NCI-H460 (cell line): ENCODE measurements around the gene ZNF184. TPM values are rescaled to one million over a fixed set of nuclear protein-coding genes. Genes with fewer than 3 reads are reported as not detected.

Source experiments
- DNase-seq: peaks from one replicate; pipeline ENCODE4 v3.0.0-alpha.2; 2016; ENCODE audit warnings: low read depth; ENCODE audit errors: extremely low read depth
- polyA plus RNA-seq: library from polyadenylated mRNA; depleted of rRNA; stranded (reverse); fragments of >200 nt; gene quantifications from 2 replicates; pipeline ENCODE4 v1.2.3, GENCODE V29; 2014; cell fraction: nucleus; rRNA removed
- total RNA-seq: library from RNA; depleted of rRNA; stranded (reverse); fragments of >200 nt; shearing (Covaris generic); gene quantifications from 2 replicates; pipeline ENCODE4 v1.2.3, GENCODE V29; 2014; rRNA removed

ZNF184 gene
- total RNA-seq: 10.9 and 15.3 TPM in 2 replicates
- polyA plus RNA-seq: 3.7 and 4.7 TPM in 2 replicates

DNA sequence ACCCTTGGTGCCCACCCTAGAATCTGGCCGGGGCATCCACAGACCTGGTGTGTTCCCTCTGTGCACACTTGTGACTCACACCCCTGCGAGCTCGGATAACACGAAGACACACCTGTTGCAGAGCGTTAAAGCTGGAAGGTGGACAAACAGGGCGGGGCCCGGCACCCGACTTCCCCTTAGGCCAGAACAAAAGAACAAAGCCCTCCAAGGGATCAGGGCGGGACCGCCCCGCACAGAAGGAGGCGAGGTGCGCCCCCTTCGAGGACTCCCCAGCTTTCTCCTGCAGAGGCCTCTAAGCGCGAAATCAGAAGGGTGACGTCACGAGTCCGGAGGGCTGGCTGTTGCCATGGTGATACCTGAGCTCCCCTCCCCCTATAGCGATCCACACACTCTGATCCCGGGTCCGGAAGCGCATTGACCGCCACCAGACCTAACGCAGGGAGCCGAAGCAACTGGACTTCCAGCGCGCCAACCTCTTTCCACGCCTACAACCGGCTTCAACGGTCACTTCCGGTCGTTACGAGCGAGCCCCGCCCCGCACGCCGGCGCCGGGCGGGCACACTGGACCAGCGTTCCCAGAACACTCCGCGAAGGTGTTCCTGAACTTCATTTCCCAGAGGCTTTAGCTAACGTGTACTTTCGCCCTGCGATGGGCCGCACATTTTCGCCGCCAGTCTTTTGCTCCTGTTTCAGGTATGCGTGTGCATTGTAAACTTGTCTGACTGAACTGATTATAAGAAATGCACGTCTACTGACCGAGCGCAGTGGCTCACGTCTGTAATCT is at the start of gene ZNF184:
TSS of gene ZNF184 (minus strand) at position 489 of the 784 bp plus-strand sequence. CDS start 811 bp downstream, outside the sequence.
- peak; percentile 94 for DNase-seq

DNA sequence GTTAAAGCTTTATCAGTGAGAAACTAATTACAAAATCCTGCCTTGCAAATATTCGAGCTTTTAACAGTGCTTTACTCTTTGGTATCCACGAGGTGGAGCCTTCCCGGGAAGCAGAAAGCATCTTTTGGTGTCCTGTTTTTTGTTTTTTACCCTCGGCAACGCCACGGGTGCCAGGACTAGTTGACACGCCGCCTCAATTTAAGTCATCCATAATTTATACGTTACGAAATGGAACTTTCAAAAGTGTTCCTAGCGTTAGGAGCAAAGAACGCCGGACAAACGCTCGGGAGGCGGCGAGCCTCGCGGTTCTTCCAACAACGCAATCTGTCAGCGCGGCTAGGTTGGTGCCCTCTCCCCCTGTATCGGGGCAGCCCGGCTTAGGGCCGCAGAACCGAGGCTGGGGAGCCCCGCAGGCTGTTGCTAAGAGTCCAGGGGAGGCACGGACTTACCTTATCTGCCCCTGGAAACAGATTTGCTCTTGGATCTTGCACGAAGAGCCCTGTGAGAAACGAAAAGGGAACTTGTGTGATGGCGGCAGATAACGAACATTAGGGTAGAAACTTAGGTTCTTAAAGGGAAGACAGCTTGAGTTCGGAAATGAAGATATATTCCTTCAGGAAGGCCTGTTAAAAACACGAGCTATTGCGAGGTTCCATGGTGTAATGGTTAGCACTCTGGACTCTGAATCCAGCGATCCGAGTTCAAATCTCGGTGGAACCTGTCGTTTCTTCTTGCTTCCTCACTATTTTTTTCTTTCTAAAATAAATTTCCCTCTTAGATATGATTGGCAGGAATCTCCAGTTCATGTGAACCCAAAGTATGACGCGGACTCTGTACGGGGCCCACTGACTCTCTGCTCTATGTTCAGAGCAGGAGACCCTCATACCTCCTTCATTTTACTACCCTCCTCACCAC is 46.2 kb upstream of the ZNF184 start:
- peak; percentile 78 for DNase-seq

DNA sequence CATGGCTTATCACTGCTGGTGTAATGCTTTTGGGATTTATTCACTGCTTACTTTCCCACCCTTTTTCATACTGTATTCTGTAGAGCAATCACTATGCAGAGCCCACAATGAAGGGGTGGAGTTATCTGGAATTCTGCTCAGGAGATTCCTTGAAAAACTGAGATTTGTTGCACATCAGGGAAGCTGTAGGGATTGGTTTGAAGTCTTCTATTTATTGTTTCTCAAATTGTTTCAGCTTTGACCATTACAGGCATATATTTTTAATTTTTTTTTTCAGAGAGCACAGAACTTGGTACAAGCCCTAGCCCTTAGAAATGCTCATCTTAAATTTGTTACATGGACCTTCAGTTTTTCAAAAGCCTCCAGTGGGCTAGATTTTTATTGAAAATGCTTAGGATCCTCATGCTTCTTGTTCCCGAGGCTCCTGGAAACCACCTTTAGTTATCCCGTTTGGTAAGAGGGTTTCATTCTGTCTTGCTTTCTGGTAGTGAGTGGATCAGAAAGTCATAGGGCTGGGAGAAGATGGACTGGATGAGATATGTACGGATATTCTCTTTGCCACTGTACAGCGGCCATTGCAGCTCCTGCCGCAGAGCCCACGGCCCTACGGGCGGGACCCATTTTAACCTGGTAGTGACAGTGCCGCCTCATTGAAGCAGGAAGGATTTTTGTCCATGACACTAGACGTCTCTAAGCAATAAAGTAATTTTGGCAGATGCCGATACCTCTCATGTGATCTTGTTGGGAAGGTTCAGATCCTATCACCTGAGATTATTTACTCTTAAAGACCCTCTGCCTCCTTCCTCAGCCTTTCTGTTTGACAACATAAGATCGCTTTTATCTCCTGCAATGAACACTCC is 45.3 kb upstream of the ZNF184 start:
- no peak for DNase-seq

DNA sequence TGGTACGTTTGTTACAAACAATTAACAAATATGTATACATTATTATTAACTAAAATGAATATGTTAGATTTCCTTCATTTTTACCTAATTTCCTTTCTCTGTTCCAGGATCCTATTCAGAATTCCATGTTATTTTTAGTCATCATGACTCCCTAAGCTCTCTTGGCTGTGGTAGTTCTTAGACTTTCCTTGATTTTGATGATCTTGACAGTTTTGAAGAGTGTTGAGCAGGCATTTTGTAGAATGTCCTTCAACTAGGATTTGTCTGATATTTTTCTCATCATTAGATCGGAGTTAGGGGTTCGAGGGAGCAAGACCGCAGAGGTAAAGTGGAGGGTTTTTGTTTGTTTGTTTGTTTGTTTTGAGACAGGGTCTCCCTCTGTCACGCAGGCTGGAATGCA is 44.3 kb upstream of the ZNF184 start:
- no peak for DNase-seq

DNA sequence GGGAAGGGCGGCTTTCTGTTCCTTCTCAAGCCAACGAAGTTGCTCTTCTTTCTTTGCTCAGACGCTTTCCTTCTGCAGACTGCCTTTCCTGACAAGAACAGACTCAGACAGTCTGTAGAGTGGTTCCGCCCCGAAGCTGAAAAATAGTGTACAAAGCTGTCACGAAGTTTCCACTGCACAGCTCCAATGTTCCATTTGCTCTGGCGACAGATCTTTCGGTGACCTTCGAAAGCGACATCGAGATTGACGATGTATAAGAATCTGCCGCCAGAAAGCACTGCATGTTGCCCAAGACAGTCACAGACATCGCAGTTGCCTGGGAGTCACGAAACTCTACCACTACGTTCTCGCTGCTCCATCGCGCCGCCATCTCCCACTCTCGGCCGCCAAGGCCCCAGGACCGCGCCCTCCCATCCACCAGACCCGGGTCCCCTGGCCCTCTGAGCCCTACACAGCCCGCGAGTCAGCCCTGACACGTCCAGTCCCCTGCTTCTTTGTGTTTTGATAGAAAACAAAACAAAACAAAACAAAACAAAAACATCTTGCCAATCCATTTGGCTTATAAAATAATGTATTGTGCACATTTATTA is 42.1 kb upstream of the ZNF184 start:
- DNase-seq: no peak

DNA sequence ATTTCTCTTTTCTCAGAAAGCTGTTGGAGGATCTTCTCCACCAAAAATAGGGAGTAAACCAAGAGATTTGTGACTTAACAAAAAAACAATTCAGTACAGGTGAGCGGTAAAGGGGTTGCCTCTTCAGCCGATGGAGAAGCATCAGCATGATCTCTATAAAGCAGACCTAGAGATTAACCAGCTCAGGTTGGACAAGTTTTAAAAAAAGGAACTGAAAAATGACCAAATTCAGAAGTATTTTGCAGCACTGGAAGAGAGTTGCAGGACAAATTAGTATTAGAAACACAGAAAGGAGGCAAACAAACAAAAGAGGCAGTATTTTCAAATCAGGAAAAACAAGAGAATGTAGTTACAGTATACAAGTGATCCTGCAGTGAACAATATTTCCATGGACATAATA is 39.6 kb upstream of the ZNF184 start:
- no peak for DNase-seq

DNA sequence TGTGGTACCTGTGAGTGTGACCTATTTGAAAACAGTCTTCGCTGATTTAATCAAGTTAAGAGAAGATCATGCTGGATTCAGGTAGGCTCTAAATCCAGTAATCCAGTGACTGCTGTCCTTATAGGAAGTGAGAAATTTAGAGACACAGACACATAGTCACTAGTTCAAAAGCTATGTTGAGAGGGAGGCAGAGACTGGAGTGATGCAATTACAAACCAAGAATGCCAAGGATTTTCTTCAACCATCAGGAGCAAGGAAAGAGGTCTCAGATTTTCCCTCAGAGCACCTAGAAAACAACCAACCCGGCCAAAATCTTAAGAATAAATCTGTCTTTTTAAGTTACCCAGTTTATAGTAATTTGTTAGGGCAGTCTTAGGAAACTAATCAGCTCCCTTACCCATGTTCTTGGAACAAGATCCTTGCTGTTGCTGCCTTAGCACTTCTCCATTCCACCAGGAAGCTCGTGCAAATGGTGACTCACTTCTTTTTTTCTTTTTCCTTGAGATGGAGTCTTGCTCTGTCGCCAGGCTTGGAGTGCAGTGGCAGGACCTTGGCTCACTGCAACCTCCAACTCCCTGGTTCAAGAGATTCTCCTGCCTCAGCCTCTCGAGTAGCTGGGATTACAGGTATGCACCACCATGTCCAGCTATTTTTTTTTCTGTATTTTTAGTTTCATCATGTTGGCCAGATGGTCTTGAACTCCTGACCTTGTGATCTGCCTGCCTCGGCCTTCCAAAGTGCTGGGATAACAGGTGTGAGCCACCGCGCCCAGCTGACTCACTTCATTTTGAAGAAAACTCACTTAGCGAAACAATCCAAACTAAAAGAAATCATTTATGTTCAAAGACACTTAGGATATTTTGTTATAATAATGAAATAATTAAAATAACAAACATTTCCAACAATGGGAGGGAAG is 34.4 kb upstream of the ZNF184 start:
- DNase-seq: no peak

DNA sequence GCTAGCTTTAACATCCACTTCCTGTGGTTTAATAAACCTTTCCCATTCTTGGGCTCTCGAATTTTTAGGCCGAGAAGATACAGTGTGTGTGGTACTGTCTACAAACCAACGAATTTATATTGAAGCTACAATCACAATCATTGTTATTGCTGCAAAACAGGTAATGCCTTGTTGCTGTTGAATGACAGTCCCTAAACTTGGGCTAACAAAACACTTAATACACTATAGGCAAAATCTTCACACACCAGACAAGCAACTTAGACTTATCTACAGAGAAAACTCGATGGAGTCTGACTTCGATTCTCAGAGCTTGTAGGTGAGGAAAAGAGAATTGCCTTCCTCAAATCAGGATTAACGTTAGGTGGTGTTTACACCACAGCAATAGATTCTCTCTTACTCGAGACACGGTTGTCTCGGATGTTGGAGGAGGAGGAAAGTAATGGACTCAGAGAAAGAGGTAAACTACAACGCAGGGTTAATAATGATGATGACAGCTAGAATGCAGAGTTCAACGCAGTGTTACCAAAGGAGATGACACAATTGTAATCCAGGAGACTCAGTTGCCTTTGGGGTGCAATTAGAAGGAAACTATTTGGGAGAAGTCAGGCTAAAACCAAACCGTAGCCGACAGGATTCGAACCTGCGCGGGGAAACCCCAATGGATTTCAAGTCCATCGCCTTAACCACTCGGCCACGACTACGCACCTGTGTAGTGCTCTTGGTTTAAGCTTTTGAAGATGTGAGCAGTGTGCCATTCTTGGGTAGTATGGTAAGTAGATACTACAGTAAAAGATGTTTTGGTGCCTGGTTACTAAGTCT is 32.5 kb upstream of the ZNF184 start:
- peak; percentile 70 for DNase-seq

DNA sequence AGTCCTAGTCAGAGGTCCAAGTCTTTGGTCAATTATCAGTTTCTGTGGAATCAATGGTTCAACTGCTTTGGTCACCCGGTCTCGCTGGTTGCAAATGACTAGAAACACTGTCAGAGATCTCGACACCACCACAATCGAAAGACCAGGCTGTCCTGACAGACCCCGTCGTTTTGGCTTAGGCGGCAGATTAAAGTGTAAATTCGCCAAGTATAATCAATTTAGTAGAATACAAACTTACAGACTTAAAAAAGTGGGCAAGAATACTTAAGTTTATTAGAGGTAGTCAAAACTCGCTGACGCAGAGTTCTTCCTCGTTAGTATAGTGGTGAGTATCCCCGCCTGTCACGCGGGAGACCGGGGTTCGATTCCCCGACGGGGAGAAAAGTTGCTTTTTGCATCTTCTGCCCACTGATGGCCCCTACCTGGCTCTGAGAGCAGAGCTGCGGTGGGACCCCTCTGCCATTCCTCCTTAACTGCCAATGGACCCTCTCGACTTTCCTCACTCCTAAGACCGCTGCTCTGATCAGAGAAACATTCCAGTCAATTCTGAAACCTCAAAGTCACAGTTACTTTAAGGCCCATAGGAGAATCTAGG is 30.6 kb upstream of the ZNF184 start:
- peak; percentile 67 for DNase-seq

DNA sequence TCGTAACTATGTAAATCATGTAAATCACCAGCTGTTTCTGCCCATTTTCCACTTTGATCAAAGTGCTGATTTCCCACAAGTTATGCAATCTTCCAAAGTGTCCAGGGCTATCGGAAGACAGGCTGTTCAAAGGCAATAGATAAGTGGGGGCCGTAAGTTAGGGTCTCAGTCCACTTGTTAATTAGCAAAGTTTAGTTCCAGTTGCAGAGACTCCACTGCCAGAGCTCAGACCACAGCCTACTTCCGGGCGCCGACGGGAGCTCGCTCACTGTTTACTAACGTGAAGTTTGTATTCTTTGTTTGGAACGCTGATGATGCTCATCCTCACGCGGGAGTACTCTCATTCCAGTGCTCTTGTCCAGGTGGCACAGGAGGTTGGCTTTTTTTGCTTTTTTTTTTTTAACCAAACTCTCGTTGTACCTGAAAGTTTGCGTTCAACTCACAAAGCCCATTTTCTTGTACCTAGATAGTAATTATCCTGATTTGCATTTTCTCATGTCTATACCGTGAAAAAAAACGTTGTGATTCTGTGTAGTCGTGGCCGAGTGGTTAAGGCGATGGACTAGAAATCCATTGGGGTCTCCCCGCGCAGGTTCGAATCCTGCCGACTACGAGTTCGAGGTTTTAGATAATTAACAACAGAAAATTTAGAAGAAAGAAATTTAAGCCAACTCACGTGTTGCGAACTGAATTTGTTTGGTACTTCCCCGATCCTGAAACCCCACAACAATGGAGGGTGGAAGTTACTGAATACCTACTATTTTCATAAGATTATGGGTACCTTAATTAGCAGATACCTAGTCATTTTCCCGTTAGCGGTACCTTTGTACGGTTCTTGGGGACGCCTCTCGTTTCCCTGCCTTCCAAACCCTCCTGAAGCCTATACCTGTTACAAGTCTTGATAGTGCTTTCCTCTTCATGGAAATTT is 29.9 kb upstream of the ZNF184 start:
- peak; percentile 65 for DNase-seq

DNA sequence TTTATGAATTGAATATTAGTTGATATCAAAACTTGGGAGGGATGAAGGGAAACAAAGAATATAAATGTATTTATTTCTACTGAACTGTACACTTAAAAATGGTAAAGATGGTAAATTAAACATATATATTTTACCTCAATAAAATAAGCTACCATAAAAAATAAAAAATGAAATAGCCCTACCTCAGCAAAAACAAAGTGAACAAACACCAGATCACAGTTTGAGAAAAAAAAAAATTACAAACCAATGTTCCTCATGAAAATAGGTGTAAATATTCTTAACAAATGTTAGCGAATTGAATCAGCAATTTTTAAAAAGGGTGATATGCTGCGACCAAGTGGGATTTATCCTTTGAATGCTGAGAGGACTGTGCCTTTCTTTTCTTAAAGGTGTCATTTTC is 28.3 kb upstream of the ZNF184 start:
- DNase-seq: no peak

DNA sequence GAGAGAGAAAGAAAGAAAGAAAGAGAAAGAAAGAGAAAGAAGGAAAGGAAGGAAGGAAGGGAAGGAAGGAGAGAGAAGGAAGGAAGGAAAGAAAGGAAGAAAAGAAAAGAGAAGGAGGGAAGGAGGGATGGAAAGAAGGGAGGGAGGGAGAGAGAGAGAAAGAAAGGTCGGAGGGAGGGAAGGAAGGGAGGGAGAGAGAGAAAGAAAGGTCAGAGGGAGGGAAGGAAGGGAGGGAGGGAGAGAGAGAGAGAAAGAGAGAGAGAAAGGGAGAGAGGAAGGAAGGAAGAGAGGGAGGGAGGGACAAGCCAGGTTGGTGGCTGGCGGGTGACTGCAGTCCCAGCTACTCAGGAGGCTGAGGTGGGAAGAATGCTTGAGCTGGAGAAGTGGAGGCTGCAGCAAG is 27.3 kb upstream of the ZNF184 start:
- no peak for DNase-seq

DNA sequence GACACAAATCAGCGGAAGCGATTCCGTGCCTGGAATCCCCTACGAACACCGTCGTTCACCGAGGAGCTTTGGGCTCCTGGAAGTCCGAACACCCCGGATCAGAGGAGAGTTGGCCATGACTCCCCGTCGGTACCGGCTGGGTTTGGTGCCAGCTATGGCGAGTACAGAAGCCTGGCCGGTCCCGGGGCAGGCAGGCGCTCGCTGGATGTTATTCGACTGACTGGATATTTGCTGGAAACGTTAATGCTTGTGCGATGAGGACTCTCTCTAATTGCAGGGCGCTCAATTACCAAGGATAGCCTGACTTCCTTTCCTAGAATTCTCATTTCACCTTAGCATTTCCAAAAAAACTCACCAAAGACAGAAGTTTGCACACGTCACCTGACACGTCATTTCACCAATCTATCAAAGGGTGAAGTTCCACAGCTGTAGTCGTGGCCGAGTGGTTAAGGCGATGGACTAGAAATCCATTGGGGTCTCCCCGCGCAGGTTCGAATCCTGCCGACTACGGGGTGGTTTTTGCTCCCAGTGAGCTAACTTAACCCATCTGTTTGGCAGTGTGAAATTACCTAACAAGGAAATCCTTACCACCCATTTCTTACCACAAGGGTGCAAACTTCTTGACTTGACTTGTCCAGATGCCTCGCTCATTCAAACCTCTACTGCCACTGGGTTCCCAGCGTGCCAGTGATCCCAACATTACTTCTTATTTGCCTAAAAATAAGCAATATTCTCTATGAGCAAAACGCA is 22.7 kb upstream of the ZNF184 start:
- DNase-seq: peak; percentile 74

DNA sequence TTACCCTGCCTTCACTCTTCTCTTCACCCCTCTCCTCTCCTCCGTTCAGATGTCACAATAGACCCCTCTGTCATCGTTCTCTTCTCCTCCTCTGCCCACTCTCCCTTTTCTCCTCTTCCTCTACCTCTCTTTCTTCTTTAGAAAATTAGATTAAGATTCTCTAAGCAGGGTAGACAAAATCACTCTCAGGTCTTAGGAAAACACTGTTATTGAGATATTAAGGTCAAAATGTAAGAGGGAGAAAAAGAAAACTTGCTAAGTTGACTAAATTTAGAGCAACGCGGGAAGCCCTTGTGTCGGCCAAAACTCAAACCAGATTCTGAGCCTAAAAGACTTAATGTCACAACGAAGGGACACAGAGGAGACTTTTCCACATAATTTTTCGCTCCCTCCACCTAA is 22.1 kb upstream of the ZNF184 start:
- no peak for DNase-seq

DNA sequence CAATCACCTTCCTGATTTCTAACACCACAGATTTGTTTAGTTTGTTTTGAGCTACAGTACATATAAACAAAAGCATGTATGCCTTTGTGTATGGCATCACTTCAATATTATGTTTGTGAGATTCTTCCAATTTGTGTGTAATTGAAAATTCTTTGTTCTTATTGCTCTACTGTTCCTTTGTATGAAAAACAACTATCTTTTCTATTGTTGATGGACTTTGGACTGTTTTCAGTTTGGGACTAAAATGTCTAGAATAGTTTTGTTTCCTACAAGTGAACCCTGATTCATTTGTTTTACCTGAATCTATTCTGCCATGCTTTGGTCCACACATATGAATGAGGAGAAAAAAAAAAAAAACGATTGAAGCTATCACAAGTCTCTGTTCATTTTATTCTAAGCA is 21.2 kb upstream of the ZNF184 start:
- no peak for DNase-seq

DNA sequence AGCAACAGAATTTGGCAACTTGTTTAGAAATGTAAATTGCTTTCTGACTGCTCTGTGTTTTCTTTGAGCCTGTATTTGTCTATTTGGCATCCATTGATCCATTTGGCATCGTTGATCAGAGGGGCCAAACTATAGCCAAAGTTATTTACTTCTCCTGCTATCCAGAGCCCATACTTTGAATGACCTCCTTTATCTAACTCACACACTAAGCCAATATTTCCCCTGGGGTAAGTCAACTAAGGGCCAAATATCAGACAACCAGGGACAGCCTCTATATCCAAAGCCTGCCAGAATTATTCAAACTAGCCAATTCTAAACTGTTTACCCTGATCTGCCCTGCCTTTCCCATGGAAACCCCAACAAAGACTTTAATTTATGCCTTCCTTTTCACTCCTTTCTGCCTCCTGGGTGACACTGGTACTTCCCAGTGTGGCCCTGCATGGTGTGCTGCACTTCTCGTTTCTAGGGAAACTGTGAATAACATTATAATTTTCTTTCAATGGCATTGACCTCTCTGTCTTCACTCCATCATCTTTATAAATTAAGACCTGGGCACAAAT is 19.8 kb upstream of the ZNF184 start:
- no peak for DNase-seq
